CD4-positive, alpha-beta T cell (primary cell): ENCODE data around the gene CRABP1. TPM values are rescaled to one million over a fixed set of nuclear protein-coding genes. Genes with fewer than 3 reads are reported as not detected.

ENCODE experiments used
- ATAC-seq: fragments of 200-7000 bp; cut with Tn5 transposase; one replicate; pipeline ENCODE4 v1.10.0; 2022; ENCODE audit warnings: mild to moderate bottlenecking; ENCODE audit not compliant: poor library complexity
- CTCF ChIA-PET: fragments of 350-600 bp; sonication (Branson Sonifier 250); formaldehyde crosslinking; loops from one replicate; lab custom pipeline; 2021; ENCODE audit warnings: antibody characterized with exemption, inconsistent platforms; lab: Charles Lee
- POLR2A ChIA-PET: fragments of 350-600 bp; sonication (Branson Sonifier 250); formaldehyde crosslinking; loops from one replicate; lab custom pipeline; 2021; ENCODE audit warnings: antibody characterized with exemption, inconsistent platforms; lab: Charles Lee
- DNase-seq, 14 experiments: peaks; one replicate each; pipeline ENCODE4 v3.0.0-alpha.2; 2013 to 2020; ENCODE audit warnings: mixed read lengths in 2 of 14
- H3K27ac ChIP-seq, 2 donors: one replicate each; pipeline versions ENCODE4 v1.5.1 to v1.7.0; 2013; ENCODE audit warnings: low read length in 2 of 2, low read depth in 1 of 2, mild to moderate bottlenecking in 1 of 2
- H3K27me3 ChIP-seq, 2 experiments: 1 replicate in 1 of 2; 2 replicates in 1 of 2; pipeline versions ENCODE4 v1.6.1 to v1.7.0; 2013; ENCODE audit warnings: low read length in 2 of 2, control low read depth in 1 of 2, mild to moderate bottlenecking in 1 of 2, moderate library complexity in 1 of 2; ENCODE audit not compliant: insufficient read depth in 2 of 2, control insufficient read depth in 1 of 2
- H3K36me3 ChIP-seq: one replicate; pipeline ENCODE4 v1.6.1; 2013; ENCODE audit warnings: low read length, control low read depth; ENCODE audit not compliant: insufficient read depth
- H3K4me1 ChIP-seq: one replicate; pipeline ENCODE4 v1.6.1; 2013; ENCODE audit warnings: low read length, control low read depth; ENCODE audit not compliant: insufficient read depth
- H3K4me3 ChIP-seq: one replicate; pipeline ENCODE4 v1.5.1; 2013; ENCODE audit warnings: mild to moderate bottlenecking, low read length, moderate library complexity
- H3K9me3 ChIP-seq, 2 experiments: 1 replicate in 1 of 2; 2 replicates in 1 of 2; pipeline versions ENCODE4 v1.6.1 to v1.7.0; 2013; ENCODE audit warnings: low read length in 2 of 2, mild to moderate bottlenecking in 2 of 2, control low read depth in 1 of 2, moderate library complexity in 1 of 2; ENCODE audit not compliant: control insufficient read depth in 1 of 2, insufficient read depth in 1 of 2
- H3K27ac Mint-ChIP-seq: one replicate; pipeline ENCODE4 v1.8.0; 2020; ENCODE audit warnings: mixed read lengths
- H3K27me3 Mint-ChIP-seq: one replicate; pipeline ENCODE4 v1.8.0; 2021; ENCODE audit warnings: mixed read lengths
- H3K36me3 Mint-ChIP-seq: one replicate; pipeline ENCODE4 v1.8.0; 2021; ENCODE audit warnings: low read depth, mixed read lengths
- H3K4me1 Mint-ChIP-seq: one replicate; pipeline ENCODE4 v1.8.0; 2021; ENCODE audit warnings: low read depth, mixed read lengths
- H3K4me3 Mint-ChIP-seq: one replicate; pipeline ENCODE4 v1.8.0; 2020; ENCODE audit warnings: mild to moderate bottlenecking, mixed read lengths
- H3K9me3 Mint-ChIP-seq: one replicate; pipeline ENCODE4 v1.8.0; 2020; ENCODE audit warnings: mixed read lengths
- intact Hi-C, 2 experiments: fragments of 100-400 bp; cut with DNase I in 1 of 2; cut with micrococcal nuclease in 1 of 2; formaldehyde crosslinking; loops; one replicate each; pipeline versions ENCODE4 v1.15.1 to v1.9.0; 2023 to 2025; cut with DNase I, micrococcal nuclease
- total RNA-seq, 174 experiments: library from RNA in 2 of 174; stranded (reverse) in 2 of 174; gene quantifications; one replicate each; pipeline ENCODE4 v1.2.3 and lab custom pipeline; 2021 to 2026
- TF ChIP-seq, protein P1 (sequence below): fragments of 200-600 bp; IDR thresholded peaks from one replicate; pipeline ENCODE4 v1.8.0; 2022; ENCODE audit warnings: antibody characterized with exemption, mild to moderate bottlenecking

CRABP1 gene
- total RNA-seq, 2 experiments from 2014 or later = not detected

- ATAC-seq (no peak), DNase-seq (no peak)
- no peak overlapping the region for H3K4me3 ChIP-seq
- intact Hi-C loops = no loop called here
- H3K36me3 ChIP-seq = no peaks in the 10 kb centered on the region
- no peaks in the 10 kb centered on the region for H3K27me3 Mint-ChIP-seq
- TF ChIP-seq, protein P1, sequence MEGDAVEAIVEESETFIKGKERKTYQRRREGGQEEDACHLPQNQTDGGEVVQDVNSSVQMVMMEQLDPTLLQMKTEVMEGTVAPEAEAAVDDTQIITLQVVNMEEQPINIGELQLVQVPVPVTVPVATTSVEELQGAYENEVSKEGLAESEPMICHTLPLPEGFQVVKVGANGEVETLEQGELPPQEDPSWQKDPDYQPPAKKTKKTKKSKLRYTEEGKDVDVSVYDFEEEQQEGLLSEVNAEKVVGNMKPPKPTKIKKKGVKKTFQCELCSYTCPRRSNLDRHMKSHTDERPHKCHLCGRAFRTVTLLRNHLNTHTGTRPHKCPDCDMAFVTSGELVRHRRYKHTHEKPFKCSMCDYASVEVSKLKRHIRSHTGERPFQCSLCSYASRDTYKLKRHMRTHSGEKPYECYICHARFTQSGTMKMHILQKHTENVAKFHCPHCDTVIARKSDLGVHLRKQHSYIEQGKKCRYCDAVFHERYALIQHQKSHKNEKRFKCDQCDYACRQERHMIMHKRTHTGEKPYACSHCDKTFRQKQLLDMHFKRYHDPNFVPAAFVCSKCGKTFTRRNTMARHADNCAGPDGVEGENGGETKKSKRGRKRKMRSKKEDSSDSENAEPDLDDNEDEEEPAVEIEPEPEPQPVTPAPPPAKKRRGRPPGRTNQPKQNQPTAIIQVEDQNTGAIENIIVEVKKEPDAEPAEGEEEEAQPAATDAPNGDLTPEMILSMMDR = no peak
- H3K4me1 ChIP-seq = no peaks in the 10 kb centered on the region
- no peaks in the 10 kb centered on the region for H3K36me3 Mint-ChIP-seq
- H3K4me1 Mint-ChIP-seq = no peaks in the 10 kb centered on the region
- H3K27ac ChIP-seq = no peak overlapping the region
- no peak overlapping the region for H3K27ac Mint-ChIP-seq
- CTCF ChIA-PET = interaction anchor here (0.6 kb wide), 1 partner anchor 205 kb away, joined by 3 read pairs; no protein-coding TSS in a partner anchor
- no peak overlapping the region for H3K4me3 Mint-ChIP-seq
- H3K27me3 ChIP-seq = no peaks in the 10 kb centered on the region
- POLR2A ChIA-PET = no interaction called here
- no peaks in the 10 kb centered on the region for H3K9me3 ChIP-seq
- no peaks in the 10 kb centered on the region for H3K9me3 Mint-ChIP-seq
Observed at GRCh38 chr15:78322243-78322642, 17.9 kb upstream of the CRABP1 start.

DNA sequence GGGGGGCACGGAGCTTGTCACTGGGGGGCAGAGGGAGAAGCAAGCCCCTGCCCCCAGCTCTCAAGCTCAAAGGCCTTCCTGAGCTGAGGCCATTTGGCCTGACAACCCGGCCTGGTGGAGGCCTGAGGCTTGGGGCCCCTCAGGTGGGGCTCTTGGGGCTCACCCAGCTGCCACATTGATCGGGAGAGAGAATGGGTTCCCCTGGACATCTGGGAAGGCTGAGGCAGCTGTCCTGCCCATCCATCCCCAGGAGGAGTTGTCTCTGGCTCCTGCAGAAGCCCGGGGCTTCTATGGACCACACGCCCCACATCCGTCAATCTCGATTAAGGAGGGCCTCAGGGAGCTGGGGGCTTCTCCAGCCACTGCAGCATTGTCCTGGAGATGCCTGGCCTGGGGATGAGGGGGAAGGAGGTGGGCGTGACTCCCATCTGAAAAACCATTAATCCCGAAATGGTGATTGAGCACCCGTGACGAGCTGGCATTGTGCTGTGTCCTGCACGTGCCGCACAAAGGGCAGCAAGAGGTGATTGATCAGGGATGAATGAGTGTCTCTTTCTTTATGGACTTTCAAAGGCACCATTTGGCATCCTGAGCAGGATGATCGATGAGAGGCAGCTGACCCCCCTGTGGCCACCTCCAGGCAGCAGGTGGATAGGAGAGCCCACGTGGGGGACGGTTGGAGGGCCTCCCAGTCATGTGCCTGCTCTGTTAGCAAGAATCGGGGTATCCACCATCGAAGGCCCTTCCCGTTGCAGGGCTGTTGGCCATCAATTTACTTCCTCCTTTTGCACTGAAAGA lies 17.2 kb upstream of the CRABP1 start:
- Histone ChIP-seq H3K4me3 (no peak overlapping the region), H3K27ac (no peak overlapping the region), H3K27me3 (no peaks in the 10 kb centered on the region), H3K36me3 (no peaks in the 10 kb centered on the region), H3K4me1 (no peaks in the 10 kb centered on the region), H3K9me3 (no peaks in the 10 kb centered on the region)
- ATAC-seq (no peak), DNase-seq (no peak)
- intact Hi-C loops = no loop called here
- Mint-ChIP-seq H3K4me1 (no peaks in the 10 kb centered on the region), H3K27ac (no peak overlapping the region), H3K36me3 (no peaks in the 10 kb centered on the region), H3K27me3 (no peaks in the 10 kb centered on the region), H3K4me3 (no peak overlapping the region), H3K9me3 (no peaks in the 10 kb centered on the region)
- POLR2A ChIA-PET = no interaction called here
- TF ChIP-seq, protein P1 = no peak
- CTCF ChIA-PET = interaction anchor here (0.6 kb wide), 1 partner anchor 206 kb away, joined by 3 read pairs; no protein-coding TSS in a partner anchor

- H3K27me3 ChIP-seq = no peaks in the 10 kb centered on the region
- H3K4me3 Mint-ChIP-seq = no peak overlapping the region
- H3K27ac Mint-ChIP-seq = no peak overlapping the region
- no peaks in the 10 kb centered on the region for H3K36me3 ChIP-seq
- H3K9me3 ChIP-seq = no peaks in the 10 kb centered on the region
- H3K27me3 Mint-ChIP-seq = no peaks in the 10 kb centered on the region
- no peak for DNase-seq
- CTCF ChIA-PET = no interaction called here
- TF ChIP-seq, protein P1 = no peak
- intact Hi-C loops = no loop called here
- no peaks in the 10 kb centered on the region for H3K4me1 ChIP-seq
- no peak overlapping the region for H3K27ac ChIP-seq
- H3K4me3 ChIP-seq = no peak overlapping the region
- H3K9me3 Mint-ChIP-seq = no peaks in the 10 kb centered on the region
- H3K36me3 Mint-ChIP-seq = no peaks in the 10 kb centered on the region
- no peaks in the 10 kb centered on the region for H3K4me1 Mint-ChIP-seq
- no peak for ATAC-seq
- POLR2A ChIA-PET = no interaction called here
Observed at GRCh38 chr15:78323693-78324092, 16.5 kb upstream of the CRABP1 start.
